DOHH2 (cell line): ENCODE results near the gene TCTN3.

ENCODE experiments used
- H3F3A ChIP-seq: fragments of 200-600 bp; sonication (generic), shearing (Covaris generic); 2 replicates; pipeline ENCODE4 v1.6.0; 2016; ENCODE audit warnings: antibody characterized with exemption, mild to moderate bottlenecking; ENCODE audit not compliant: control insufficient read depth, insufficient read depth
- H3K27ac ChIP-seq: fragments of 200-600 bp; sonication (generic); 2 replicates; pipeline ENCODE4 v1.5.1; 2014; ENCODE audit warnings: low read depth, mild to moderate bottlenecking, low read length, moderate library complexity
- H3K27me3 ChIP-seq: fragments of 200-600 bp; sonication (generic); 2 replicates; pipeline ENCODE4 v1.6.1; 2014; ENCODE audit warnings: mild to moderate bottlenecking, low read length, mixed read lengths; ENCODE audit not compliant: control insufficient read depth
- H3K36me3 ChIP-seq: fragments of 200-600 bp; sonication (generic); 2 replicates; pipeline ENCODE4 v1.6.1; 2014; ENCODE audit warnings: mild to moderate bottlenecking, low read length, moderate library complexity, mixed read lengths; ENCODE audit not compliant: control insufficient read depth
- H3K4me1 ChIP-seq: fragments of 200-600 bp; sonication (generic); 2 replicates; pipeline ENCODE4 v1.6.1; 2014; ENCODE audit warnings: mild to moderate bottlenecking, low read length, mixed read lengths; ENCODE audit not compliant: control insufficient read depth
- H3K4me2 ChIP-seq: fragments of 200-600 bp; sonication (generic); 2 replicates; pipeline ENCODE4 v1.6.0; 2014; ENCODE audit warnings: mild to moderate bottlenecking, low read length, moderate library complexity
- H3K4me3 ChIP-seq: fragments of 200-600 bp; sonication (generic); 2 replicates; pipeline ENCODE4 v1.5.1; 2014; ENCODE audit warnings: mild to moderate bottlenecking, low read length, mixed read lengths
- H3K79me2 ChIP-seq: fragments of 200-600 bp; sonication (generic); 2 replicates; pipeline ENCODE4 v1.6.1; 2014; ENCODE audit warnings: mild to moderate bottlenecking, low read length, mixed read lengths; ENCODE audit not compliant: control insufficient read depth
- H3K9me2 ChIP-seq: fragments of 200-600 bp; sonication (generic); replicated peaks from 2 replicates; pipeline ENCODE4 v1.6.1; 2014; ENCODE audit warnings: mild to moderate bottlenecking, low read length, mixed read lengths; ENCODE audit not compliant: control insufficient read depth
- H3K9me3 ChIP-seq: fragments of 200-600 bp; sonication (generic); 2 replicates; pipeline ENCODE4 v1.6.1; 2014; ENCODE audit warnings: antibody characterized with exemption, low read length, mixed read lengths; ENCODE audit not compliant: control insufficient read depth, insufficient read depth
- H4K20me1 ChIP-seq: fragments of 200-600 bp; sonication (generic); 2 replicates; pipeline ENCODE4 v1.6.0; 2014; ENCODE audit warnings: low read depth, mild to moderate bottlenecking, antibody characterized with exemption, low read length, moderate library complexity; ENCODE audit not compliant: control insufficient read depth, insufficient read depth
- EZH2phosphoT487 ChIP-seq: fragments of 200-600 bp; sonication (generic); IDR thresholded peaks from 2 replicates; pipeline ENCODE4 v1.6.1; 2017; ENCODE audit warnings: borderline replicate concordance, mild to moderate bottlenecking, antibody characterized with exemption, low read length, moderate library complexity, mixed read lengths
- TF ChIP-seq, protein P1 (sequence below): fragments of 200-600 bp; sonication (generic); IDR thresholded peaks from one replicate; pipeline ENCODE4 v1.5.1; 2014; ENCODE audit warnings: antibody characterized with exemption, mild to moderate bottlenecking, low read depth, low read length; ENCODE audit not compliant: poor library complexity, severe bottlenecking

Gene TCTN3

DNA sequence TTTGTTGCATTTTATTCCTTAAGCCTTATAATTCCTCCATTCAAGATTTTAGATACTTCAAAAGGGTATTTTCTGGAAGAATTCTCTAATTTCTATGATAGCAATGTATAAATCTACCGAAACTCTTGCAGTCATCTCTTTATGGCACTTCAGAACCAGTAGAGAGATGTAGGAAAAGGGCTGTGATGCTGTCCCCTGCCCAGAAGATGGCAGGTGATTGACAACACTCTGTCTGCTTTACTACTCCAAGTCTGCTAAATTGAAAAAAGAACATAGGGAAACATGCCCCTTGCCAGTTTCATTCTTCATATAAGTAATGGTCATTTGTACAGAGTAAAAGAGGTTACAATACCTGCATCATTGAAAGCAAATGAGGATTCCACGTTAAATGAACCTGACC lies 5.1 kb downstream of the TCTN3 start:
- Histone ChIP-seq H3K27ac (no peak overlapping the region), H3K79me2 (peaks cover 48% of the 10 kb centered on the region), H3K4me1 (peaks cover 19% of the 10 kb centered on the region), H3K27me3 (no peaks in the 10 kb centered on the region), H3K36me3 (peaks cover 91% of the 10 kb centered on the region), H3K4me3 (no peak overlapping the region), H3F3A (no peaks in the 10 kb centered on the region), H3K9me2 (no peaks in the 10 kb centered on the region), H4K20me1 (no peaks in the 10 kb centered on the region), H3K9me3 (no peaks in the 10 kb centered on the region), H3K4me2 (no peak overlapping the region)
- no peak for TF ChIP-seq EZH2phosphoT487
- TF ChIP-seq, protein P1, sequence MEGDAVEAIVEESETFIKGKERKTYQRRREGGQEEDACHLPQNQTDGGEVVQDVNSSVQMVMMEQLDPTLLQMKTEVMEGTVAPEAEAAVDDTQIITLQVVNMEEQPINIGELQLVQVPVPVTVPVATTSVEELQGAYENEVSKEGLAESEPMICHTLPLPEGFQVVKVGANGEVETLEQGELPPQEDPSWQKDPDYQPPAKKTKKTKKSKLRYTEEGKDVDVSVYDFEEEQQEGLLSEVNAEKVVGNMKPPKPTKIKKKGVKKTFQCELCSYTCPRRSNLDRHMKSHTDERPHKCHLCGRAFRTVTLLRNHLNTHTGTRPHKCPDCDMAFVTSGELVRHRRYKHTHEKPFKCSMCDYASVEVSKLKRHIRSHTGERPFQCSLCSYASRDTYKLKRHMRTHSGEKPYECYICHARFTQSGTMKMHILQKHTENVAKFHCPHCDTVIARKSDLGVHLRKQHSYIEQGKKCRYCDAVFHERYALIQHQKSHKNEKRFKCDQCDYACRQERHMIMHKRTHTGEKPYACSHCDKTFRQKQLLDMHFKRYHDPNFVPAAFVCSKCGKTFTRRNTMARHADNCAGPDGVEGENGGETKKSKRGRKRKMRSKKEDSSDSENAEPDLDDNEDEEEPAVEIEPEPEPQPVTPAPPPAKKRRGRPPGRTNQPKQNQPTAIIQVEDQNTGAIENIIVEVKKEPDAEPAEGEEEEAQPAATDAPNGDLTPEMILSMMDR, result peak; percentile 20

DNA sequence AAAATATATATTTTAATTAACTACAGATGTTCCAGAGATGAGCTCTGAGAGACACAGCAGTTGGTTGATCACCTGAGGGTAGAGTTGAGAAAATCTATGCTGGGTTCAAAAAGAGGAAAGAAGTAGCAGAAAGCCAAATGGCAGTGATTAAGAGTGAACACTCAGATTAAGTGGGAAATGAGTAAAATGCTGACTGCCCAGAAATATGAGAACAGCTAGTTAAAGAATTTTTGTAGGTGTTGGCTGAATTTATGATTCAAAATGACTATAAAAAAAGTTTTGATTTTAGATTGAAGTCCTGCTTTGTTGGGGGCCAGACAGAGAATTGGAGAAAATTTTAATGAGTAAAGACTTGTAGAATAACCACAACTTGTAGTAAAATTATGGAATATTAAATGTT lies 9.8 kb downstream of the TCTN3 start:
- no peaks in the 10 kb centered on the region for H3K27me3 ChIP-seq
- no peak for TF ChIP-seq EZH2phosphoT487
- TF ChIP-seq, protein P1, result no peak
- H3K9me2 ChIP-seq, result no peaks in the 10 kb centered on the region
- no peak overlapping the region for H3K4me3 ChIP-seq
- peaks cover 83% of the 10 kb centered on the region for H3K36me3 ChIP-seq
- H3F3A ChIP-seq, result no peaks in the 10 kb centered on the region
- H3K79me2 ChIP-seq, result peaks cover 4% of the 10 kb centered on the region
- no peaks in the 10 kb centered on the region for H4K20me1 ChIP-seq
- H3K9me3 ChIP-seq, result no peaks in the 10 kb centered on the region
- no peak overlapping the region for H3K4me2 ChIP-seq
- no peak overlapping the region for H3K27ac ChIP-seq
- H3K4me1 ChIP-seq, result no peaks in the 10 kb centered on the region

DNA sequence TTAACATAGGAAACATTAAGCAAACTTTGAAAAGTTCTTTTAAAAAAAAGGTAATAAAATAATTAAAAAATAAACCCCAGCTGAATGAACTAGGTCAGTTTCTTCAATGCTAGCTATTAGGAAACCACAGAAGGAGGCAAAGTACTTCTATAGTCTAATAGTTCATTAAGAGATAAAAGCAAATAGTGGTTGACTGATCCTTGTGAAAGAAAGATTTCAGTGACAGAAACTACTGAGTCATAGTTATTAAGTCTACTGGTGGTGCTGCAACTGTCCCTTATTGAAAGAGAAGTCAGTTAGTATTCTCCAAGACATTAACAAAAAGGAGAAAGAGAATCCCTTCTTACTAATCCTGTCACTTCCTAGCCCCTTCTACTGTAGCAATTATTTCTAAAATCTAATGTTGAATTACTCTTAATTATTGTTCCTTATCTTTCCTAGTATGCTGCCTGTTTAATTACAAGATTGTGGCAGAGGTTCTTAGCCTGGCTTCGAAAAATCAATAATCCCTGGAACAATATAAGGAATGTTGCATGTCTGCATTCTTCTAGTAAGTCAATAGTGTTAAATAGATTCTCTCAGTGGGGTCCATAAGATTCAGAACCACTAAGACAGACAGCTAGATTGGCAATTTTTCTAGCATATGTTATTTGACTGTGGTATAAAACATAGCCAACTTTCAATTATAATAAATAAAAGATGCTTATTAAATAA lies 18.2 kb downstream of the TCTN3 start:
- no peaks in the 10 kb centered on the region for H3K9me3 ChIP-seq
- 0 out of 2 replicates have a peak, but pooled peaks cover 2% of the 10 kb centered on the region for H3F3A ChIP-seq
- H3K27ac ChIP-seq, result no peak overlapping the region
- H3K79me2 ChIP-seq, result no peaks in the 10 kb centered on the region
- H3K9me2 ChIP-seq, result no peaks in the 10 kb centered on the region
- no peaks in the 10 kb centered on the region for H4K20me1 ChIP-seq
- no peak overlapping the region for H3K4me3 ChIP-seq
- H3K27me3 ChIP-seq, result no peaks in the 10 kb centered on the region
- no peaks in the 10 kb centered on the region for H3K4me1 ChIP-seq
- TF ChIP-seq, protein P1, result no peak
- TF ChIP-seq EZH2phosphoT487, result no peak
- H3K36me3 ChIP-seq, result peaks cover 62% of the 10 kb centered on the region
- H3K4me2 ChIP-seq, result no peak overlapping the region
